Measurements from ENCODE around the gene TRABD2A. TPM values are rescaled to one million over a fixed set of nuclear protein-coding genes. Genes with fewer than 3 reads are reported as not detected.
A peak's percentile ranks its signal among the peaks of the same experiment; 100 is the strongest.

The TRABD2A gene
- total and polyA plus RNA-seq, 4 donors = 0.65 to 2.9 (median 1.2) TPM

DNA sequence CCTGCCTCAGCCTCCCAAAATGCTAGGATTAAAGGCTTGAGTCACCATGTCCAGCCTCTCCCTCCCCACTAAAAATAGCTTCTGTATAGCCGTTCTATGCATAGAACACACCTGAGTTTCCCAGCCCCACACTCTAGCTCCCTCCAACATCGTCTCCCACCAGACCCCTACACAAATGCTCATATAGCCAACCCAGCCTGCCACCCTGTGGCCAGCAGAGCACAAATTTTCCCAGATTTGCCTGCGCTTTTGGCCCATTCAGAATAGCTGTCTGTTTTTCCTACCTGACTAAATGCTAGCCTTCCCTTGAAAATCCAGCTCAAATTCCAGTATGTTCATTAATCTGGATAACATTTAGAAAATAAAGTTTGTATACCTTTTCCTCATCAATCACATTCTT lies 22.8 kb downstream of the TRABD2A start:
- Histone ChIP-seq H3K9me3 (ENCODE audit: control insufficient read depth, insufficient read depth, low read length) (no peaks in the 10 kb centered on the region), H3K4me1 (ENCODE audit: control insufficient read depth, insufficient read depth, low read length) (no peaks in the 10 kb centered on the region), H3K36me3 (ENCODE audit: control insufficient read depth, insufficient read depth, low read length) (no peaks in the 10 kb centered on the region), H3K27ac (ENCODE audit: low read depth, low read length) (no peak overlapping the region), H3K27me3 (ENCODE audit: control insufficient read depth, insufficient read depth, low read length) (no peaks in the 10 kb centered on the region), H3K4me3 (ENCODE audit: low read depth, low read length) (no peak overlapping the region)
- WGBS (ENCODE audit: insufficient coverage) = 51% methylated on average over 2 of the region's 3 CpGs
- DNase-seq (ENCODE audit: low read depth in 4 of 6, low spot score in 6 of 6) = peak in 1 of 6 donors; percentile 36

- no peak overlapping the region for H3K4me3 ChIP-seq (ENCODE audit: low read depth, low read length)
- no peaks in the 10 kb centered on the region for H3K36me3 ChIP-seq (ENCODE audit: control insufficient read depth, insufficient read depth, low read length)
- H3K27ac ChIP-seq (ENCODE audit: low read depth, low read length) = no peak overlapping the region
- H3K4me1 ChIP-seq (ENCODE audit: control insufficient read depth, insufficient read depth, low read length) = no peaks in the 10 kb centered on the region
- WGBS (ENCODE audit: insufficient coverage) = 98% methylated on average over 5 of the region's 5 CpGs
- no peaks in the 10 kb centered on the region for H3K9me3 ChIP-seq (ENCODE audit: control insufficient read depth, insufficient read depth, low read length)
- H3K27me3 ChIP-seq (ENCODE audit: control insufficient read depth, insufficient read depth, low read length) = no peaks in the 10 kb centered on the region
- no peak for DNase-seq (ENCODE audit: low read depth in 4 of 6, low spot score in 6 of 6)
These were observed 23.3 kb downstream of the TRABD2A start for GRCh38 chr2:84857566-84857965.

DNA sequence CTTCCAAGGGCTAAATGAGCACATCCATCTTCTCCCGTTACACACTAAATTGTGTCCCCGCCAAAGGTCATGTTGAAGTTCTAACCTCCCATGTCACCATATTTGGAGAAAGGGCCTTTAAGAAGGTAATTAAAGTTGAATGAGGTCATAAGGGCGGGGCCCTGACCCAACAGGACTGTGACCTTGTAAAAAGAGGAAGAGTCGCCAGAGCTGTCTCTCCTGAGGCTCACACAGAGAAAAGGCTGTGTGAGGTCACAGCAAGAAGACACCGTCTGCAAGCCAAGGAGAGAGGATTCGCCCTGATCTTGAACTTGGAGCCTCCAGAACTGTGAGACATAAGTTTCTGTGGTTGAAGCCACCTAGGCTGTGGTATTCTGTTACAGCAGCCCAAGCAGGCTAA lies 24.1 kb downstream of the TRABD2A start:
- WGBS (ENCODE audit: insufficient coverage) = 68% methylated on average over 2 of the region's 6 CpGs

GRCh38 chr2:84855731-84856130 lies 25.2 kb downstream of the TRABD2A start:
- Histone ChIP-seq H3K4me1 (ENCODE audit: control insufficient read depth, insufficient read depth, low read length) (no peaks in the 10 kb centered on the region), H3K27me3 (ENCODE audit: control insufficient read depth, insufficient read depth, low read length) (no peaks in the 10 kb centered on the region), H3K4me3 (ENCODE audit: low read depth, low read length) (no peak overlapping the region), H3K9me3 (ENCODE audit: control insufficient read depth, insufficient read depth, low read length) (no peaks in the 10 kb centered on the region), H3K27ac (ENCODE audit: low read depth, low read length) (no peak overlapping the region), H3K36me3 (ENCODE audit: control insufficient read depth, insufficient read depth, low read length) (no peaks in the 10 kb centered on the region)
- no CpG with 5 or more reads among the region's 11 CpGs for WGBS (ENCODE audit: insufficient coverage)
- no peak for DNase-seq (ENCODE audit: low read depth in 4 of 6, low spot score in 6 of 6)

More for the DNA sequence above, 24.1 kb downstream of the TRABD2A start:
- H3K9me3 ChIP-seq (ENCODE audit: control insufficient read depth, insufficient read depth, low read length) = no peaks in the 10 kb centered on the region
- no peak overlapping the region for H3K4me3 ChIP-seq (ENCODE audit: low read depth, low read length)
- H3K36me3 ChIP-seq (ENCODE audit: control insufficient read depth, insufficient read depth, low read length) = no peaks in the 10 kb centered on the region
- H3K27ac ChIP-seq (ENCODE audit: low read depth, low read length) = no peak overlapping the region
- no peaks in the 10 kb centered on the region for H3K27me3 ChIP-seq (ENCODE audit: control insufficient read depth, insufficient read depth, low read length)
- no peaks in the 10 kb centered on the region for H3K4me1 ChIP-seq (ENCODE audit: control insufficient read depth, insufficient read depth, low read length)
- no peak for DNase-seq (ENCODE audit: low read depth in 4 of 6, low spot score in 6 of 6)

GRCh38 chr2:84854850-84855249 lies 26.0 kb downstream of the TRABD2A start:
- no peaks in the 10 kb centered on the region for H3K27me3 ChIP-seq (ENCODE audit: control insufficient read depth, insufficient read depth, low read length)
- no peaks in the 10 kb centered on the region for H3K36me3 ChIP-seq (ENCODE audit: control insufficient read depth, insufficient read depth, low read length)
- H3K9me3 ChIP-seq (ENCODE audit: control insufficient read depth, insufficient read depth, low read length) = no peaks in the 10 kb centered on the region
- H3K27ac ChIP-seq (ENCODE audit: low read depth, low read length) = no peak overlapping the region
- 88% methylated on average over 2 of the region's 4 CpGs for WGBS (ENCODE audit: insufficient coverage)
- no peak overlapping the region for H3K4me3 ChIP-seq (ENCODE audit: low read depth, low read length)
- no peaks in the 10 kb centered on the region for H3K4me1 ChIP-seq (ENCODE audit: control insufficient read depth, insufficient read depth, low read length)
- DNase-seq (ENCODE audit: low read depth in 4 of 6, low spot score in 6 of 6) = no peak

DNA sequence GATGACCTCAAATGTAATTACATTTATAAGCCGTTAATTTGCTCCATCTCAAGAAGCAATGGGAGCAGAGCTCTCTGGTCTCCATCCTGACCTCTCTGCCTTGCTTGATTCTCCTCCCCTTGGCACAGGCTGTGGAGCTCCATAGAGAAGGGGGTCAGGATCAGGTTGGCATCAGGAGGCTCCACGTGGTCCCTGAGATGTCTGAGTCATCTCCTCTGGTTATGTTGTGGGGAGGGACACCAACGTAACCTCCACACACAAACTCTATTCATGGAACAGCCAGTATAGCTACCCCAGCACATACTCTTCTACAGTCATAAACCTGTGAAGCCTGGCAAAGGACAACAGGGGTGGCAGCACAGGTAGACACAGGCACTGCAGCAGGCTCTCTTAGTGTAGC lies 29.0 kb downstream of the TRABD2A start:
- Histone ChIP-seq H3K36me3 (ENCODE audit: control insufficient read depth, insufficient read depth, low read length) (no peaks in the 10 kb centered on the region), H3K4me3 (ENCODE audit: low read depth, low read length) (no peak overlapping the region), H3K4me1 (ENCODE audit: control insufficient read depth, insufficient read depth, low read length) (no peaks in the 10 kb centered on the region), H3K9me3 (ENCODE audit: control insufficient read depth, insufficient read depth, low read length) (no peaks in the 10 kb centered on the region), H3K27ac (ENCODE audit: low read depth, low read length) (no peak overlapping the region), H3K27me3 (ENCODE audit: control insufficient read depth, insufficient read depth, low read length) (no peaks in the 10 kb centered on the region)
- DNase-seq (ENCODE audit: low read depth in 4 of 6, low spot score in 6 of 6) = no peak
- WGBS (ENCODE audit: insufficient coverage) = 90% methylated on average over 2 of the region's 3 CpGs

DNA sequence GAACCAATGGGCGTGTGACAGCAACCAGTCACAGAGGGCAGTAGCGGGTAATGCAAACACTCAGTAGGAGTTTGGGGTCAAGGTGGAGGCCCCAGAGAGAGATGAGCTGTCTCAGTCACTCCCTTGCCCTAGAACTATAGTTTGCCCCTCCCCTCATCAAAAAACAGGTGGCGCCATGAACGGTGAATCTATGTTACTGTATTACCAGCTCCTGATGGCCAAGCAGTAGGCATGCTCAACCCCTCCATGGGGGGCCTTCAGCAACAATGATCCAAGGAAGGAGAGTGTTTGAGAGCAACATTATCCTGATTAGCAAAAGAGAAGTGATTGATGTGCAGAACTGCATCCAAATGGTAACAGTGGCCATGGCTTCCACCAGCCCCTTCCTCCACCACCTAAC lies 30.4 kb downstream of the TRABD2A start:
- H3K27ac ChIP-seq (ENCODE audit: low read depth, low read length) = no peak overlapping the region
- no peaks in the 10 kb centered on the region for H3K36me3 ChIP-seq (ENCODE audit: control insufficient read depth, insufficient read depth, low read length)
- H3K27me3 ChIP-seq (ENCODE audit: control insufficient read depth, insufficient read depth, low read length) = no peaks in the 10 kb centered on the region
- 100% methylated on average over 1 of the region's 4 CpGs for WGBS (ENCODE audit: insufficient coverage)
- H3K4me1 ChIP-seq (ENCODE audit: control insufficient read depth, insufficient read depth, low read length) = no peaks in the 10 kb centered on the region
- no peaks in the 10 kb centered on the region for H3K9me3 ChIP-seq (ENCODE audit: control insufficient read depth, insufficient read depth, low read length)
- no peak overlapping the region for H3K4me3 ChIP-seq (ENCODE audit: low read depth, low read length)
- DNase-seq (ENCODE audit: low read depth in 4 of 6, low spot score in 6 of 6) = no peak

- no peaks in the 10 kb centered on the region for H3K4me1 ChIP-seq (ENCODE audit: control insufficient read depth, insufficient read depth, low read length)
- H3K9me3 ChIP-seq (ENCODE audit: control insufficient read depth, insufficient read depth, low read length) = no peaks in the 10 kb centered on the region
- peak in 3 of 6 donors; percentile 26 to 87 (median 76) for DNase-seq (ENCODE audit: low read depth in 4 of 6, low spot score in 6 of 6)
- 84% methylated on average over 4 of the region's 8 CpGs for WGBS (ENCODE audit: insufficient coverage)
- H3K27ac ChIP-seq (ENCODE audit: low read depth, low read length) = no peak overlapping the region
- H3K4me3 ChIP-seq (ENCODE audit: low read depth, low read length) = no peak overlapping the region
- H3K36me3 ChIP-seq (ENCODE audit: control insufficient read depth, insufficient read depth, low read length) = no peaks in the 10 kb centered on the region
- no peaks in the 10 kb centered on the region for H3K27me3 ChIP-seq (ENCODE audit: control insufficient read depth, insufficient read depth, low read length)
These were observed 31.5 kb downstream of the TRABD2A start for GRCh38 chr2:84849271-84849952.

GRCh38 chr2:84847326-84848050 lies 33.4 kb downstream of the TRABD2A start:
- Histone ChIP-seq H3K27me3 (ENCODE audit: control insufficient read depth, insufficient read depth, low read length) (no peaks in the 10 kb centered on the region), H3K36me3 (ENCODE audit: control insufficient read depth, insufficient read depth, low read length) (no peaks in the 10 kb centered on the region), H3K27ac (ENCODE audit: low read depth, low read length) (no peak overlapping the region), H3K4me3 (ENCODE audit: low read depth, low read length) (no peak overlapping the region), H3K9me3 (ENCODE audit: control insufficient read depth, insufficient read depth, low read length) (no peaks in the 10 kb centered on the region), H3K4me1 (ENCODE audit: control insufficient read depth, insufficient read depth, low read length) (no peaks in the 10 kb centered on the region)
- WGBS (ENCODE audit: insufficient coverage) = 88% methylated on average over 1 of the region's 5 CpGs
- no peak for DNase-seq (ENCODE audit: low read depth in 4 of 6, low spot score in 6 of 6)

- no peaks in the 10 kb centered on the region for H3K9me3 ChIP-seq (ENCODE audit: control insufficient read depth, insufficient read depth, low read length)
- H3K27ac ChIP-seq (ENCODE audit: low read depth, low read length) = no peak overlapping the region
- no peak for DNase-seq (ENCODE audit: low read depth in 4 of 6, low spot score in 6 of 6)
- H3K27me3 ChIP-seq (ENCODE audit: control insufficient read depth, insufficient read depth, low read length) = no peaks in the 10 kb centered on the region
- no peaks in the 10 kb centered on the region for H3K36me3 ChIP-seq (ENCODE audit: control insufficient read depth, insufficient read depth, low read length)
- no peak overlapping the region for H3K4me3 ChIP-seq (ENCODE audit: low read depth, low read length)
- 100% methylated on average over 2 of the region's 2 CpGs for WGBS (ENCODE audit: insufficient coverage)
- H3K4me1 ChIP-seq (ENCODE audit: control insufficient read depth, insufficient read depth, low read length) = no peaks in the 10 kb centered on the region
These were observed 34.1 kb downstream of the TRABD2A start for GRCh38 chr2:84846741-84847142.

Data from spinal cord (tissue), 10 donors.